GM21576 (cell line): ENCODE data around the gene BID.

ENCODE experiments used
- ATAC-seq: cut with Tn5 transposase; IDR thresholded peaks from one replicate; pipeline ENCODE4 v1.9.1; 2021; ENCODE audit warnings: mild to moderate bottlenecking, moderate library complexity; ENCODE audit not compliant: unreplicated experiment

Gene BID

DNA sequence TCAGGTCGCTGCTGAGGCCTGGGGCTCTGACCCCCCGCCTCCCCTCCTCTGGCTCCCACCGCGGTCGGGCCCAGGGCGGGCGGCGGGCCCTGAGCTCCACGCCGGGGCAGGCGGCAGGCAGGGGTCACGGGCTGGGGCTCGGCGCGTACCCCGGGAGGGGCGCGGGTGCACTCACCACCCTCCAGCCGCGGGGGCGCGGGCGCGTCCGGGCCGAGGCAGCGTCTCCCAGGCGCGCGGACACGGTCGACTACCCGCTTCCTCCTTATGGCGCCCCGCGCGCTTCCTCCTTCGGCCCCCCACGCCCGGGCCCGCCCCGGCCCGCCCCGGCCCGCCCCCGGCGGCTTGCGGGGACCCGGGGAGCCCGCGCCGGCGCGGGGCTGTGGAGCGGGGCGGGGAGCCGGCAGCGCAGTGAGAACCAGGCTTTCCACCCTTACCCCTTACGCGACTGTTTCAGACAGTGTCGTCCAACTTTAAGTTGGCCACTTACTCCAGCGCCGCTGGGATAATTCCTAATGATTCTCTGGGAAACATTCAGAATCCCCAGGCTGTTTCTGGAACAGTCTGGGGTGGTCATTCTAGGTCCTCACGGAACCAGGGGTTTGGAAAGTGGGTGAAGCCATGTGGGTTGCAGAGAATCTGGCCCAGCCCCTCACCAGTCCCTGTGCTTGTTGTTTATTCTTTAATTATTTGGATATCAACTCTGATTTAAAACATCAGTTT, at the start of gene BID:
Gene BID (minus strand): TSS at position 264 of the 720 bp plus-strand sequence. CDS start 24,353 bp downstream, outside the sequence.
- no peak for ATAC-seq

GRCh38 chr22:17823964-17824363, 49.7 kb upstream of the BID start:
- no peak for ATAC-seq

DNA sequence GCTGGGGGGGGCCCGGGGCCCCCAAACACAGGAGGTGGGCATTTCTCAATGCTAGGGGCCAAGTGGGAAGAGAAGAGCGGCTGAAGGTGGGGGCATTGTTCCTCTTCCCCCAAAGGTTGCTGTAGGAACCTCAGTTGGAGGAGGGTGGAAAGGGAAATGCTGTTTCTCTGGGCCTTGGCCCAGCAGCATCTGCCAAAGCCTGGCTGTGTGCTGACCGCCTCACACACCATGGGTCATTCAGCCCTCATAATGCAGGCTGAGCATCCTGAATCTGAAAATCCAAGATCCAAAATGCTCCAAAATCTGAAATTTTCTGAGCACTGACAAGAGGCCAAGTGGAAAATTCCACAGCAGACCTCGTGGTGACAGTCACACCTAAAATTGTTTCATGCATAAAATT, 49.0 kb upstream of the BID start:
- ATAC-seq, result no peak

GRCh38 chr22:17822087-17822486, 47.8 kb upstream of the BID start:
- ATAC-seq, result no peak

DNA sequence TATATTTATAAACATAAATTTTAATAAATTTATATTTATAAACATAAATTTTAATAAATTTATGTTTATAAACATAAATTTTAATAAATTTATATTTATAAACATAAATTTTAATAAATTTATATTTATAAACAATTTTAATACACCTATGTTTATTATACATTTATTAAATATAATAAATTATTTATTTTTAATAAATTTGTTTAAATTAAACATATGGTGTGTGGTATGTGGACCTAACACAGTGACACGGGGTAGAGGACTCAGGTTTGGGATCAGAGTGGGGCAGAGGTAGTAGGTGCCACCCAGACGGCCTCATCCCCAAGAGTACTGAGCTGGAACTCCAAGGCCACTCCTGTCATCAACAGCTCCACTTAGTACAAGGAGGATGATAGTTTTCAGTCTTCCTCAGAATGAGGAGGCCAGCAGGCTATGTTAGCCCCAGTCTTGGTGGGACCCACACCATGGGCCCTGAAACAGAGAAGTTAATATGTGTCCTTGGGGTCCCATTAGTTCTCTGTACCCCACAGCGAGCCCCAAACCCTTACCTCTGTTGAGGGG, 46.7 kb upstream of the BID start:
- no peak for ATAC-seq

DNA sequence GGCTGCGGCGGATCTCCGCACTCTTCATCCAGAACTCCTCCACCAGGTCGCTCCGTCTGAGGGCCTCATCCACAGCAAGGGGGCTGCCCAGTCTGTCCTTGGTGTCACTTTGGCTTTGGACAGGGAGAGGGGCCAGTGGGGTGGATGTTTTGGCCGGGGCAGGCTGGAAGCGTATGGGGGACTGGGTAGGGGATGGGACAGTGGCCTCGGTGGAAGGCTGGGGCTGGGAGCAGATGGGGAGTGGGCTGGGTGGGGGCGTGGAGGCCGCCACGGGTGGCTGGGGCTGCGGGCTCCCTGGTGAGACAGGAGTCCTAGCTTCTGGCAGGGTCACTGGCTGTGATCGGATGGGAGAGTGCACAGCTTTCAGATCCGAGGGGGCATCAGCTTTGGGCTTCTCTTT, 44.4 kb upstream of the BID start:
- no peak for ATAC-seq

DNA sequence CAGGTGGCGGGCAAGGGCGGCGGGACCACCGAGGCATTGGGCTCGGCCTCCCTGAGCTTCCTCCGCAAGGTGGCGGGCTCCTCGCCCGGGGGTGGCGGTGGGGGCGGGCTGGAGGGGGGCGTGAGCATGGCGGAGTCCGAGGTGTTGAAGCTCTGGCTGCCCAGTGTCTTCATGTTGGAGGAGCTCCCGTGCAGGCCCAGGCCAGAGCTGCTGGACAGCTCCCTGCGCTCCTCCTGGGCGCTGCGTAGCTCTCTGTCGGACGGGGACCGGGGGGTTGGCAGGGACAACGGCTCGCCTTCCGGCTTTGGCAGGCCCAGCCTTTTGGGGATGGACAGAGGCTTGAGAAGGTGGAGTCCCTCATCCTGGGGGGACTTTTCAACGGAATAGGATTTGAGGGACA, 43.9 kb upstream of the BID start:
- no peak for ATAC-seq

DNA sequence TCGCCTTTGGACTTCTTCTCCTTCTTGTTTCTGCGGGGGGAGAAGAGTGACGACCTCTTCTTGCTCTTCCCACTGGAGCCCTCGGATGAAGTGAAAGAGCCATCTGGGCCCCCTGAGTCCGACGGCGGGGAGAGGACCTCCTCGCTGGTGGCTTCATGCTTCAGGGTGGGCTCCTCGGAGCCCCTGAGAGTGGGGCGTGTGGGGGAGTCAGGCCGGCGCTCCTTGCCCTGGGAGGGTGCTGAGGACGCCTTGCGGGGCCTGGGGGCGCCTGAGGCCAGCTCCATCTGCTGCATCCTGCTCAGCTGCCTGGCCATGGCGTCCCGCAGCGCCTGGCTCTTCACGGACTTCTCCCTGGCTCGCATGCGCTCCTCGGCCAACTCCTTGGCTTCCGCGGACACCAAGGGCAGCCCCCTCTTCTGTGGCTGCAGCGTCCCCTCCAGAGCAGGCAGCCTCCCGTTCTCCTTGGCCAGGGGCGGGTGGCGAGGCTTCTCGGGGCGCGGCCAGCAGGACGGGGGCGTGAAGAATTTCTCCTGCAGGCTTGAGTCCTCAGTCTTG, 43.3 kb upstream of the BID start:
- ATAC-seq, result no peak

GRCh38 chr22:17817079-17817478, 42.8 kb upstream of the BID start:
- no peak for ATAC-seq

GRCh38 chr22:17816649-17817048, 42.4 kb upstream of the BID start:
- no peak for ATAC-seq

DNA sequence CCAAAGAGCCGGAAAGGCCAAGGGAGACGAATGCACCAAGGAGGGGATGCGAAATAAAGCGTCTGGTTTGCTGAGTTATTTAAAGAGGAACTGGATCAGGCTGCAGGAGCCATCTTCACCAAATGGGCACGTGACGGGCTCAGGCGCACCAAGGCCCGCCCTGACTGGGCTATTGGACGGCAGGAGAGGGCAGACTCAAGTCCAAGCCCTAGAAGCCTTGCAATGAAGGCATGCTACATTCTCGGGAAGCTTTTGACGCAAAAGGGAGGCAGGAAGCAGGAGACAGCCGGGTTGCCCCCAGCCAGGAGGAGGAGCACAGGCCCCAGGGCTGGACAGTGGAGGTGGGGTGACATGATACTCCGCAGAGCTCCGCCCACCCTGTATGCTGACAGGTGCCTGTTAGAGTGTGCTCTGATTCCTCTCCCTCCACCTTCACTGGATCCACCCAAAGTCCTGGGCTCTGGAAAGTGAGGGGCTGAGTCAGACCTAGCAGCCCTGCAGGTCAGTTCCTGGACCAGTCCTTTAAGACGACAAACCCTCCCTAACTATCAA, 41.5 kb upstream of the BID start:
- no peak for ATAC-seq

- ATAC-seq, result no peak
Observed at GRCh38 chr22:17814830-17815229, 40.6 kb upstream of the BID start.

DNA sequence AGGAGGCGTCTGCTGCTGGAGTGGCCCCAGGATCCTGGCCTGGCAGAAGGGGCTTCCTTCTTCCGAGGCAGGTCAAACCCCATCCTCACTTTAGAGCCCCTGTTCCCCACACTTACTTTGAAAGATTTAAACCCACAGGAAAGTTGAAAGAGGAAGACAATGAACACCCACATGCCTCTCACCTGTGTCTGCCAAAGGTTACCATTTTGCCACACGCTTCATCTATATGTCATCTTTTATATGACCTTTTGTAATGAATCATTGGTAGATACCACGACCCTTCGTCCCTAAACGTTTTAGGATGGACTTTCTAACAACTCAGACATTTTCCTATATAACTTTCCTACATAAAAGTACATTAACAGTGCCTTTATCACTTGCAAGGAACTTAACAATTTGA, 39.8 kb upstream of the BID start:
- no peak for ATAC-seq

DNA sequence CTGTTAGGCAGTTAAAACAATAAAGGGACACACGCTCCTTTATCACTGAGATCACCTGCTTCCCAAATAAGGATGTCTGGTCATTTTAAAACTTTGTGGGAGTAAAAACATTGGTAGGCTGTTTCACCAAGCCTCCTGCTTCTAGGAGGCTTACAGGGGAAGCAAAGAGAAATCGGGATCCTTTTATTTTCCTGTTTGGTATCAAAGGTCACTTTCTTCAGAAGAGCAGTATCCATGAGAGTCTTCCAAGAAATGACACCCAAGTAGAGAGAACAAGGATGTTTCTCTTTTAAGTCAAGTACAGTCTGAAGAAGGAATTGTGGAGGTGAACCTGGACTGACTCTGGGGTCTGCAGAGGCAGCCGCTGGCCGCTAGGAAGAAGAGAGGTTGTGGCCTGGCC, 36.9 kb upstream of the BID start:
- ATAC-seq, result no peak

- ATAC-seq, result no peak
Observed at GRCh38 chr22:17810570-17811116, 36.4 kb upstream of the BID start.

- ATAC-seq, result no peak
Observed at GRCh38 chr22:17808693-17809403, 34.6 kb upstream of the BID start.

- no peak for ATAC-seq
Observed at GRCh38 chr22:17807578-17808410, 33.5 kb upstream of the BID start.

DNA sequence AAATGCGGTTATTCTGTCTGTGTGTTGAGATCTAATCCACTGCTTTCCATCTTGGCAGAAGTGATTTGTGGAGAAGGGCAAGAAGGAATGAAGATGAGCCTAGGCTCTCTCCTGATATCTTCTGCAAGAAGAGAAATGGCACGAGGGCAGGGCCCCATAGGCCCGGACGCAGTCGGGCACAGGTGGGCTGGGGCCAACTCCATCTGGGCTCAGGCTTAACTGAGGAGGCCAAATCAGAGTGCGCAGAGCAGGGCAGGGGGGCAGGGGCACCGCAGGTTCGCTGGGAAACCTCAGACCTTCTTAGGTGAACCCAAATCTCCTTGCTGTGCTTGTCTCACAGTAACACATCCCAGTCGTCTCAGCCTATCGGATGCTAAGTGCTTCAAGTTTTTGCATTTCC, 32.8 kb upstream of the BID start:
- no peak for ATAC-seq

DNA sequence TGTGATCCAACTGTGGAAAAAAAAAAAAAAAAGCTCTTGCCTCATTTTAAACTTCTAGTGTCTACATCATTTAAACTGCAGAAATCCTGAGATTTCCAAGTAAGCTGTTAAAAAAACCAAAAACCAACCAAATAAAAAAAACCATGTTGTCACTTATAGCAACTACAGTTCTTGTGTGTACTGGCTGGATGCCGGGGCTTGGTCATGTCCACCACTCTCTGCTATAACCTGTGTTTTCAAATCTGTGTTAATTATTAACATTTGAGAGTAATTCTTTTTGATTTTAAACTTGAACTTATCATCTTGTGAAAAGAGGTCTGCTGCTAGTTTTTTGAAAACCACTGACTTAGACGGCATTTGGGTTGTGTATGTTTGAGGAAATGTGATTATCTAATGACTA, 32.2 kb upstream of the BID start:
- no peak for ATAC-seq

DNA sequence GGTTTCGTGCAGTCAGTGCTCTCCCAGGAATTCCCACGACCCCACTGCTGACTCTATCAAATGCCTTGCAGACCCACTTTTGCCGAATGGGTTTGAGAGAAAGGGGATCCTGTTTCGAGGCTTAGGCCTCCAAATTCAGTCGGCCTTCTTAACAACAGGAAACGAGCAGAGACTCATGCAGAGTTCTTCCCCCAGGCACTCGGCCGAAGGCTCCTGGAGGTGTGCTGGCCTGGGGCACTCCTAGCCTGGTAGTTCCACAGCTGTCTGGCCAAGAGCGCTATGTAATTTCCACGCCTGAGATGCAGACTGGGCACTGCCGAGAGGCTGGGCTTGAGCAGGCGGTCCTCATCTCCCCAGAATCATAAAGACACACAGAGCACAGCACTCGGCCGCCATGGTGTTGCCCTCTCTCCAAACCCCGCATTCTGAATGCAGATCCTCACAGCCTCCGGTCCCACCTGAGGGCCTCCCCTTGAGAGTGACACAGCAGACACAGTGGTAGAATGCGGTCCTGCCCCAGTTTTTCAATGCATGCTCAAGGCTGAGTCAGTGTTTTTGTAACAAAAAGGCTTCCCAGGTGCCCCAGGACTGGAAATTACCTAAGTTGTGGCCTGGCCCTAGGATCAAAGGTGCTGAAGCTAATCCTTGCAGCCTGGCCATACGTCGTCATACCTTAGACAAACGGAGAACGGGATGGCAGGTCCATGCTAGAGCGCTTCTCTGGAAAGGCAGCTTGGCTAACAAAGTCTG, 30.2 kb upstream of the BID start:
- no peak for ATAC-seq
